Breast epithelium (tissue), 3 donors: ENCODE measurements around the gene MPC2.

Source experiments
- CTCF ChIP-seq, 3 donors: fragments of 450-650 bp; IDR thresholded peaks; one replicate each; pipeline ENCODE4 v1.5.1; 2016 to 2017; ENCODE audit warnings: antibody characterized with exemption in 3 of 3, mild to moderate bottlenecking in 3 of 3, moderate library complexity in 3 of 3
- POLR2A ChIP-seq: fragments of 450-650 bp; IDR thresholded peaks from one replicate; pipeline ENCODE4 v1.6.1; 2016; ENCODE audit warnings: antibody characterized with exemption, mild to moderate bottlenecking, moderate library complexity
- POLR2AphosphoS5 ChIP-seq, 3 donors: sonication (generic); formaldehyde crosslinking; IDR thresholded peaks; one replicate each; pipeline ENCODE4 v1.6.1; 2017; ENCODE audit warnings: antibody characterized with exemption in 3 of 3

- TF ChIP-seq CTCF (IDR thresholded peaks at IDR 0.05) (no peak), POLR2A (no peak), POLR2AphosphoS5 (IDR thresholded peaks at IDR 0.05) (no peak)
Observed at GRCh38 chr1:167933788-167934187, 3.1 kb downstream of the MPC2 start.
